T-helper 1 cell treated with Interleukin-12 subunit alpha and Interleukin-12 subunit beta and Interleukin-4 antibody, amounts not matched to agents 30 ng/mL and 1 ng/mL, for 36 hours (primary cell): ENCODE results near the gene KRTAP5-7. TPM values are rescaled to one million over a fixed set of nuclear protein-coding genes. Genes with fewer than 3 reads are reported as not detected.
"Not testable (repeated sequence)": the region's sequence is repeated elsewhere in the genome, so short reads cannot be mapped to it uniquely, and the experiment has no call there.

Experiments used
- intact Hi-C: fragments of 100-400 bp; cut with micrococcal nuclease; formaldehyde crosslinking; loops from one replicate; pipeline ENCODE4 v1.15.1; 2024
- total RNA-seq: library from RNA; stranded (reverse); gene quantifications from 2 replicates; pipeline ENCODE4 v1.2.3, GENCODE V29; 2022

The KRTAP5-7 gene
- total RNA-seq, 1 donor from 2014 or later: 0.34 TPM

DNA sequence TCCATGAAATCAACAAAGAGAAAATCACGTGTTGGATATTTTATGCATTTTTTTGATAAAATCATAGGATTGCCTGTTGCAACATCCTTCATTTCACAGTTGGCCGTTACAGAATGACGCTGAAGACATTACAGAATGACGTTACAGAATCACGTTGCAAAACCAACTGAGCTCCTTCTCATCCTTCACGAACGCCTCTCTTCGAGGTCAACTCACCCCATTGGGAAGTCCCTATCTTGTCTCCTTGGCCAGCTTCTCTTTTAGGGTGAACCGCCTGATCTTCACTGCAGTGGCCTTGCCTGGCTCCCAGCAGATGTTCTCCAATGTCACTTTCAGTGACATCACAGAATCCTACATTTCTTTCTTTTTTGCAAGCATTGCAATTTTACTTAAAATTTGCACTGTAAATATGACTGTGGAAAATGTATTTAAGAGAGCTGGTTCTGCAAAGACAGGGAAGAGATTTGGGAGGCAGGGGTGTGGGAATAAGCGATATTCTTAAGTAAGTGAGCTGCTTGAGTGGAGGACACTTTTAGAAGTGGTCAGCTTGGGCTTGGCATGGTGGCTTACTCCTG is 5.1 kb downstream of the KRTAP5-7 start:
- intact Hi-C loops: no loop called here

DNA sequence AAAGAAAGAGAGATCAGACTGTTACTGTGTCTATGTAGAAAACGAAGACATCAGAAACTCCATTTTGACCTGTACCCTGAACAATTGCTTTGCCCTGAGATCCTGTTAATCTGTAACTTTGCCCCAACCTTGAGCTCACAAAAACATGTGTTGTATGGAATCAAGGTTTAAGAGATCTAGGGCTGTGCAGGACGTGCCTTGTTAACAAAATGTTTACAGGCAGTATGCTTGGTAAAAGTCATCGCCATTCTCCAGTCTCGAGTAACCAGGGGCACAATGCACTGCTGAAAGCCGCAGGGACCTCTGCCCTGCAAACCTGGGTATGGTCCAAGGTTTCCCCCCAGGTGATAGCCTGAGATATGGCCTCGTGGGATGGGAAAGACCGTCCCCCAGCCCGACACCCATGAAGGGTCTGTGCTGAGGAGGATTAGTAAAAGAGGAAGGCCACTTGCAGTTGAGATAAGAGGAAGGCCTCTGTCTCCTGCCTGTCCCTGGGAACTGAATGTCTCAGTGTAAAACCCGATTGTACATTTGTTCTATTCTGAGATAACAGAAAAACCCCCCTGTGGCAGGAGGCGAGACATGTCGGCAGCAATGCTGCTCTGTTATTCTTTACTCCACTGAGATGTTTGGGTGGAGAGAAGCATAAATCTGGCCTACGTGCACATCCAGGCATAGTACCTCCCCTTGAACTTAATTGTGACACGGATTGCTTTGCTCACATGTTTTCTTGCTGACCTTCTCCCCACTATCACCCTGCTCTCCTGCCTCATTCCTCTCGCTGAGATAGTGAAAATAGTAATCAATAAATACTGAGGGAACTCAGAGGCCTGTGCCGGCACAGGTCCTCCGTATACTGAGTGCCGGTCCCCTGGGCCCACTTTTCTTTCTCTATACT is 7.9 kb downstream of the KRTAP5-7 start:
- intact Hi-C loops: not testable (repeated sequence)

DNA sequence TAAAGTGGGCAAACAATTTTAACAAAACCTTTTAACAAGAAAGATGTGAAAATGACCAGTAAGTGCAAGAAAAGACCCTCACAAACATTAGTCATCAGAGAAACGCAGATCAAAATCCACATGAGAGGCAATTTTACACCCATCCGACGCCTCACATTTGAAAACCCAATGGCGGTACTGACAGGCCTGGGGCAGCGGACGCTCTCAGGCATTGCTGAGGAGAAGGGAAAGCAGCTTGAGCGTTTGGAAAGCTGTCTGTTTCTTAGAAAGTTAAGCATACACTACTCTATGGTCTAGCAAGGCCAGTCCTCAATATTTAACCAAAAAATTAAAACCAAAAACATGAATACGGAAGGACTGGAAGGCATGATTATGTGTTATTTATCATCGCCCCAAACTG is 8.8 kb downstream of the KRTAP5-7 start:
- intact Hi-C loops: no loop called here

DNA sequence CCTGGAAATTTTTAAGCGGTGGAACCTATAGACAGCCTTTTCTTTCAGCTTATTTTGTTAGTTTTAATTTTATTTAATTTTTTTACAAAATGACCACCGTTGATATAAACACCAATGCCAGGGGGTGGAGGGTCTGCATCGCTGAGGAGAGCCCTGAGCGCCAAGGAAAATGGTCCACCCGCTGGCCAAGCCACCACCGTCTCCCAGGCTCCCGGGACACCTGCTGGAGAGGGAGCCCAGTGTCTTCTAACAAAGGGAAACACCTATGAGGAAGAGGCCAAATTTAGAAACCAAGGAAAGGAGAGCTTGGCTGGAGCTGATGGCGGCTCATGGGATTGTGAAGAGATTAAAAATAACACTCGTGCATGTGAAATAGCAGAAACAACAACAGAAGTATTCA is 10.5 kb downstream of the KRTAP5-7 start:
- intact Hi-C loops: no loop called here

DNA sequence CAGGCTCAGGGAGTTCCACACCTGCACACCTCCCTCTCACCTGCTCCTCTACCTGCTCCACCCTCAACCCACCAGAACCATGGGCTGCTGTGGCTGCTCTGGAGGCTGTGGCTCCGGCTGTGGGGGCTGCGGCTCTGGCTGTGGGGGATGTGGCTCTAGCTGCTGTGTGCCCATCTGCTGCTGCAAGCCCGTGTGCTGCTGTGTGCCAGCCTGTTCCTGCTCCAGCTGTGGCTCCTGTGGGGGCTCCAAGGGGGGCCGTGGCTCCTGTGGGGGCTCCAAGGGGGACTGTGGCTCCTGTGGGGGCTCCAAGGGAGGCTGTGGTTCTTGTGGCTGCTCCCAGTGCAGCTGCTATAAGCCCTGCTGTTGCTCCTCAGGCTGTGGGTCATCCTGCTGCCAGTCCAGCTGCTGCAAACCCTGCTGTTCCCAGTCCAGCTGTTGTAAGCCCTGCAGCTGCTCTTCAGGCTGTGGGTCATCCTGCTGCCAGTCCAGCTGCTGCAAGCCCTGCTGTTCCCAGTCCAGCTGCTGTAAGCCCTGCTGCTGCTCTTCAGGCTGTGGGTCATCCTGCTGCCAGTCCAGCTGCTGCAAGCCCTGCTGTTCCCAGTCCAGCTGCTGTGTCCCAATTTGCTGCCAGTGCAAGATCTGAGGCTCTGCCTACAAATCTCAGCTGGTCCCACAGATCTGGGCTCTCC is 11.1 kb downstream of the KRTAP5-7 start, which contains the start of gene KRTAP5-8:
TSS of gene KRTAP5-8 (plus strand) at position 49 of the 689 bp plus-strand sequence. CDS start at position 80, 31 bp downstream.
- intact Hi-C loops: not testable (repeated sequence)

DNA sequence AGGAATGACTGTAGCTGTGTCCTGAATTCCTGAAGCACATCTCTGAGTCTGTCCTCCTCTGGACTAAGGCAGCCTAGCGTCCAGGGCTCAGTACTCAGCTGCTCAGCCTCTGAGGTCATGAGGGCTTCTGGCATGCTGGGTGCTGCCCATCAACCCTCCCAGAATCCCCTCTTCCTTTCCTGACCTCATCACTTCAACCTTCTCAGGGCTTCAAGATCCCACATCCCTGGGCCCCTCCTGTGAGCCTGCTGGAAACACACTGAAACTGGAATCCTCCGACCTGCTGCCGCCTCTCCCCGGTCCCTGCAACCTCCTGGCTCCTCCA is 11.6 kb downstream of the KRTAP5-7 start:
- intact Hi-C loops: no loop called here

DNA sequence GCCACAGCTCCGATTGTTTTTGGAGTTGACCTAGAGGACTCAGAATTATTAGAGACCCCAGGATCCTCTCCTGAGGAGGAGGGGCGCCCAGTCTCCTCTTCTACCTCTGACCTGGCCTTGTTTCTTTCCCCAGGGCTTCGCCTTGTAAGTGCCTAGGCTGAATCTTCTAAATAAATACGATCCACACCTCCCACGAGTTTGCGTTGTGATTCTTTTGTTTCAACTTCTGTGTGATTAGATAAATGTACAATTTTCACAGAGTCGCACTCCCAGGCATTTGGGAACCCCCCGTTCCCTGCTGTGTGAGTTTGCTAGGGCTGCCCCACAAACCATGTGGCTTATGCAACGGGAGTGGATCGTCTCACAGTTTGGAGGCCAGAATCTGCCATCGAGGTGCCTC is 11.9 kb downstream of the KRTAP5-7 start:
- intact Hi-C loops: no loop called here

DNA sequence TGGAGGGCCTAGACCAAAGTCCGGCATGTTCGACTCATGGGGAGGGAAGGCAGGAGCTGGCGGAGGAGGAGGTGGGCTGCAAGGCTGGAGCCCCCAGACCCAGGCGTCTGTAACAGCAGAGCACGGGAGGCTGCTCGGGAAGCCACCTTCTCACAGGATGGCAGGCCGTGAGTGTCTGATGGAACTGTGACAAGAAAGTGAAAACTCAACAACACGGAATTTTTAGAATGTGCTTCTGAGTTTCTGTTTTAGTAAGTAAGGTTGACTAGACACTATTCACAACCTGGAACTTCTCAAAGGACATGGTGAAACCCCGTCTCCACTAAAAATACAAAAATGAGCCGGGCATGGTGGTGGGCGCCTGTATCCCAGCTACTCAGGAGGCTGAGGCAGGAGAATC is 12.9 kb downstream of the KRTAP5-7 start:
- intact Hi-C loops: not testable (repeated sequence)

DNA sequence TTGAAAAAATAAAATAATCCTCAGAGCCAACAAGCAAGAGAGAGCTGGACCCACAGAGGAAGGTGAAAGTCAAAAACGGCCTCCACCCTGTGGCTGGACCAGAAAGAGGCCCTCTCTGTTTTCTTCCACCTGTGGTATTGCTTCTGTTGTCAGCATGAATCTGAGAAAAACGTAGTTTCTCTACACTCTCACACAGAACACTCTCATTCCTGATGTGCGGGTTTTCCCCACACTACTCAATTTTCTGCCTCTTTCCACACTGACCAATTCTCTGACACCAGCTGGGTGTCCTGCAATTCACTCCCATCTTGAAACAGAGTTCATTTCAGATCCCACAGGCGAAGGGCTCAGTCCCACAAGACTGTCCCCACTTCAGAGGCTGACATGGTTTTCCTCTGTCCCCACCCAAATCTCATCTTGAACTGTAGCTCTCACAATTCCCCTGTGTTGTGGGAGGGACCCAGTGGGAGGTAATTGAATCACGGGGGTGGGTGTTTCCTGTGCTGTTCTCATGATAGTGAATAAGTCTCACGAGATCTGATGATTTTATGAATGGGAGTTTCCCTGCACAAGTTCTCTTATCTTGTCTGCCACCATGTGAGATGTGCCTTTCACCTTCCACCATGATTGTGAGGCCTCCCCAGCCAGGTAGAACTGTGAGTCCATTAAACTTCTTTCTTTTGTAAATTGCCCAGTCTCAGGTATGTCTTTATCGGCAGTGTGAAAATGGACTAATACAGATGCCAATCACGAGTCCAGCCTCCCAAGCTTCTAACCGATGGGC is 13.6 kb downstream of the KRTAP5-7 start:
- intact Hi-C loops: not testable (repeated sequence)

DNA sequence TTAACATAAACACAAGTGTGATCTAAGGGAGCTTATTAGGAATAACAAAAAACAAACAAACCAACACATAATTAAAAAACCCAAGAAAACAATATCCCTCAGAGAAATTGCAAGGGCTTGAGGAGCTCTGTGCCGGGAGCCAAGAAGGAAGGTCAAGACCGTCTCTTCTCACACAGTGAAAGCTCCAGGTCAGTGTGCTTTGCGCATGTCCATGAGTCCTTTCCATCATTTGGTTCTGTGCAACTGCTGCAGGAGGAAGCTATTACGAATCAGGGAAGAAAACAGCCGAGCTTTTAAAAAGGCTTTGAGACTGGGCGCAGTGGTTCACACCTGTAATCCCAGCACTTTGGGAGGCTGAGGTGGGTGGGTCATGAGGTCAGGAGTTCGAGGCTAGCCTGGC is 15.3 kb downstream of the KRTAP5-7 start:
- intact Hi-C loops: no loop called here

DNA sequence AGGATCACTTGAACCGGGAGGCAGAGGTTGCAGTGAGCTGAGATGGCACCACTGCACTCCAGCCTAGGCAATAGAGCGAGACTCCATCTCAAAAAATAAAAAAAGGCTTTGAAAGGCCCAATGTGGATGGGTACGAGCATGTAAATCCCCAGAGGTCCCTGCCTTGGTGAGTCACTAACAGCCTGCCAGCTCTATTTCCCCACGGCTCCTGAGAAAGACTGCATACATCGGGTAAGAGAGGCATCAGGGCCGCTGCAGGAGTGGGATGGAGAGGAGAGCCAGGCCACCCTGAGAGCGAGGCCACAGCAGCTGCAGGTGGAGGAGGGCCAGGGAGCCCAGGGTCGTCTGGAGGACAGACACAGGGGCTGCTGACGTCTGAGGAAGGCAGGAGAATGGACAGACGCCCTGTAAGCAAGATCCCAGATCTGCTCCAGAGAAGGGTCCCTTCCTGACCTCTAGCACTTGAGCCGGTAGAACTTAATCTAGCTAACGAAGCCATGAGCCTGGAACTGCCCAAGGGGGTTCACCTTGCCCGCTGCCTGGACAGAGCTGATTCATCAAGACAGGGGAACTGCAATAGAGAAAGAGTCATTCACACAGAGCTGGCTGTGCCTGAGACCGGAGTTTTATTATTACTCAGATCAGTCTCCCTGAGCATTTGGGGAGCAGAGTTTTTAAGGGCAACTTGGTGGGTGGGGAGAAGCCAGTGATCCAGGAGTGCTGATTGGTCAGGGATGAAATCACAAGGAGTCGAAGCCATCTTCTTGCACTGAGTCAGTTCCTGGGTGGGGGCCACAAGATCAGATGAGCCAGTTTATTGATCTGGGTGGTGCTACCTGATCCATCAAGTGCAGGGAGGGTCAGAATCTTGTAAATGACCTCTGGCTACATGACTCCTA is 16.1 kb downstream of the KRTAP5-7 start:
- intact Hi-C loops: no loop called here

DNA sequence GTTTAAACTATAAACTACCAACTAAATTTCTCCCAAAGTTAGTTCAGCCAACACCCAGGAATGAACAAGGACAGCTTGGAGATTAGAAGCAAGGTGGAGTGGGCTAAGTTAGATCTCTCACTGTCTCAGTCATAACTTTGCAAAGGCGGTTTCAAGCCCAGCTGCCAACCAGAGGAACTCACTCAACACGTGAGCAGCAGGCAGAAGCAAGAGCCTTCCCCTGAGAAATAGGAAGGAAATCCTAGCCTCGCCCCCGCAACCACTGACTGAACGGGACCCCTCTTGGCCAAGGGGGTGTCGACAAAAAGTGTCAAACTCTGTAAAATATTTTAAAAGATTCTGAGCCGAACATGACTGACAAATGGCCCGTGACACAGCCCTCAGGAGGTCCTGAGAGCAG is 16.8 kb downstream of the KRTAP5-7 start:
- intact Hi-C loops: no loop called here

DNA sequence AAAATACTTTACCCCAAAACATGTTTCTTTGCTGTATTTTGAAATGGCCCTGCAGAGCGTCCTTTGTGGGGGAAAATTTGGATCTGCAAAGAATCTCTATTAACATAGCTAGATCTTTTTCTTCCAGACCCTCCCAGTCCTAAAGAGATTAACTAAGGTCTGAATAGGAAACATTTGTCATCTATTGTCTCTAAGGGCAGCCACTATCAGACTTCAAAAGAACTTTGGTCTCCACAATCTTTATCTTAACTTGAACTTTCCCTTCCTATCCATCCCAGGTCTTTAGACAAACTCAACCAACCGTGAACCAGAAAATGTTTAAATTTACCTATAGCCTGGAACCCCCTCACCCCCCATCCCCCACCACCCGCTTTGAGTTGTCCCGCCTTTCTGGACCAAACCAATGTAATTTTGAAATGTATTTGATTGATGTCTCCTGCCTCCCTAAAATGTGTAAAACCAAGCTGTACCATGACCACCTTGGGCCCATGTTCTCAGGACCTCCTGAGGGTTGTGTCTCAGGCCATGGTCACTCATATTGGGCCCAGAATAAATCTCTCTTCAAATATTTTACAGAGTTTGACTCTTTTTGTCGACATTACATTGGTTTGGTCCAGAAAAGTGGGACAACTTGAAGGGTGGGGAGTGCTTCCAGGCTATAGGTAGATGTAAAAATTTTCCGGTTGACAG is 17.6 kb downstream of the KRTAP5-7 start:
- intact Hi-C loops: no loop called here

DNA sequence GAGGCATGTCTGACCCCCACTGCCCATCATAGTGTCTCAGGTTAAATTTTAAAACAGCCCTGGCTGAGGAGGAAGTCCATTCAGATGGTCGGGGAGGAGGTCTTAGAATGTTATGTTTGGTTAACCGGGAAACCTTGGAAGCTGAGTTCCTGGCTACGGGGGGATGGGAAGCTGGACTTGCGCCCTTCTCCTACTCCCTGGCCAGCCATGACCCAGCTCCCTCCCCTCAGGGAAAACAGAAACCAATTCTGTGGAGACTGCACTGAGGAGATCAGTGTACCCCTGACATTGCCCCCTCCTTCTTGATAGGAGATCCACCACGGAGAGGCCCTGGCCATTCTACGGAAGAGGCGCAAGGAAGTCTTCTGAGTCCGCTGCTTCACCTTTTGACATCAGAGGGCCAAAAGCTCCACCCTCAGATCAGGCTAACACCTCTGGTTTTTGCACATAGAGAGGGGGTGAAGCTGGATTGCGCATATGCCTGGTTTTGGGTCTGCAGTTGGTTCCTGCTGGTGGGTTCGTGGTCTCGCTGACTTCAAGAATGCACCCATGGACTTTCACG is 18.4 kb downstream of the KRTAP5-7 start:
- intact Hi-C loops: no loop called here

DNA sequence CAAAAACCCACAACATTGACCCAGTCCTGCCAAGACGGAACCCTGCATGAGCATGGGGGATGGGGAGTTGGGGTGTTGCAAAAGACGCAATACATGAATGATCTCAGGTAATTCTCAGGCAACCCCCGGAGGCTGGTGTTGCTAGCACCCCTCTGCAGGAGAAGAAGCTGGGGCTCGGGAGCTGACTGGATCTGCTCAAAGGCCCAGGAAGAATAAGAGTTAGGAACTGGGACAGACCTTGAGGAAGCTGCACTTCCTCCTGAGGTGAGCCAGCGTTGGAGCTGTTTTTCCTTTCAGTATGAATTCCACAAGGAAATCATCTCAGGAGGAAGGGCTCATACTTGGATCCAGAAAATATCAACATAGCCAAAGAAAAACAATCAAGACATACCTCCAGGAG is 21.1 kb downstream of the KRTAP5-7 start, which contains the start of gene KRTAP5-9:
TSS of gene KRTAP5-9 (plus strand) at position 301 of the 400 bp plus-strand sequence. CDS start 238 bp downstream, outside the sequence.
- intact Hi-C loops: no loop called here

DNA sequence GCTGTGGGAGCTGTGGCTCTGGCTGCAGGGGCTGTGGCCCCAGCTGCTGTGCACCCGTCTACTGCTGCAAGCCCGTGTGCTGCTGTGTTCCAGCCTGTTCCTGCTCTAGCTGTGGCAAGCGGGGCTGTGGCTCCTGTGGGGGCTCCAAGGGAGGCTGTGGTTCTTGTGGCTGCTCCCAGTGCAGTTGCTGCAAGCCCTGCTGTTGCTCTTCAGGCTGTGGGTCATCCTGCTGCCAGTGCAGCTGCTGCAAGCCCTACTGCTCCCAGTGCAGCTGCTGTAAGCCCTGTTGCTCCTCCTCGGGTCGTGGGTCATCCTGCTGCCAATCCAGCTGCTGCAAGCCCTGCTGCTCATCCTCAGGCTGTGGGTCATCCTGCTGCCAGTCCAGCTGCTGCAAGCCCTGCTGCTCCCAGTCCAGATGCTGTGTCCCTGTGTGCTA is 21.7 kb downstream of the KRTAP5-7 start:
- intact Hi-C loops: no loop called here

DNA sequence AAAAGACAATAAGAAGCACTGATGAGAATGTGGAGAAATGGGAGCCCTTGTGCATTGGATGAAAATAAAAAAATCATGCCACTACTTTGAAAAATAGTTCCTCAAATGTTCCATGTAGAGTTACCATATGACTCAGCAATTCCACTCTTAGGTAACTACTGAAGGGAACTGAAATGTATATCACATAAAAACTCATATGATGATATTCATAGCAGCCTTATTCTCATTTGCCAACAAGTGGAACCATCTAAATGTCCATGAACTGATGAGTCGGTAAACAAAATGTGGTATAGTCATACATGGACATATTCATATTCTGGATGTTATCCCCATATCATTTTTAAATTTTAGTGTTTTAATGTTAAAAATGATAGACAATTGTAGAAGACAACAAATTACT is 24.6 kb downstream of the KRTAP5-7 start:
- intact Hi-C loops: no loop called here

DNA sequence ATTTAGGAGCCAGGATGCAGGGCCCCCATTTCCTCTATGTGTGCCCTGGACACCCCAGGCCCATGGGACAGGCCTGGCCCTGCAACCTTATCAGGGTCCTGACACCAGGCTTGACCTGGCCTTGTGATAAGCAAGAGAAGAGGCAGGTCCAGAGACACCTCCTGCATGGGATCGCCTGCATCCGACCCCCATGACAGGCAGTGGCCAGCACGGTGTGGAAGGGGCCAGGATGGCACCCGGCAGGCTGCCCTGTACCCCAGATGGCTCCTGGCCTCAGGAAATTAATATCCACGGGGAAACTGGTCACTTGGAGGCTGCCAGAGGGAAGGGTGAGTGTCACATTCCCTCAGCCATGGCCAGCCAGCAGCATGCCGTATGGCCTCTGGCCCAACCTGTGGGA is 27.9 kb downstream of the KRTAP5-7 start:
- intact Hi-C loops: no loop called here

DNA sequence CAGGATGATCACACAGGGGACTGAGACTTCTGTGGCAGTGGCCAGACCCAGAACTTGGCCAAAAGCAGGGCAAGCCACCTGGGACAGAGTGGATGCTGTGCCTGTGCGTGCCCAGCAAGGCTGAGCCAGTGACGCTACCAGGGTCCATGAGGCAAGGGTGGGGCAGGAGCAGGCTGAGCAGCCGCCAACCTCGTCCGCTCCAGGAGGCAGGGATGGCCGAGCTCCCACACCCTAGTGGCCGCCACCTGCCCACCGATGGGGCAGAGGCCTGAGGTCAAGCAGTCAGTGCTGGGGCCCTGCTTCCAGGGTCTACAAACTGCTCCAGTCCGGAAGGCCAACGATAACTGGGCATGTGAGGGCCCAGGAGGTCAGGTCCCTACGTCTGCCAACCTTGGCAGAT is 28.4 kb downstream of the KRTAP5-7 start:
- intact Hi-C loops: no loop called here
